ENCODE results near the gene VWDE.

Gene VWDE

DNA sequence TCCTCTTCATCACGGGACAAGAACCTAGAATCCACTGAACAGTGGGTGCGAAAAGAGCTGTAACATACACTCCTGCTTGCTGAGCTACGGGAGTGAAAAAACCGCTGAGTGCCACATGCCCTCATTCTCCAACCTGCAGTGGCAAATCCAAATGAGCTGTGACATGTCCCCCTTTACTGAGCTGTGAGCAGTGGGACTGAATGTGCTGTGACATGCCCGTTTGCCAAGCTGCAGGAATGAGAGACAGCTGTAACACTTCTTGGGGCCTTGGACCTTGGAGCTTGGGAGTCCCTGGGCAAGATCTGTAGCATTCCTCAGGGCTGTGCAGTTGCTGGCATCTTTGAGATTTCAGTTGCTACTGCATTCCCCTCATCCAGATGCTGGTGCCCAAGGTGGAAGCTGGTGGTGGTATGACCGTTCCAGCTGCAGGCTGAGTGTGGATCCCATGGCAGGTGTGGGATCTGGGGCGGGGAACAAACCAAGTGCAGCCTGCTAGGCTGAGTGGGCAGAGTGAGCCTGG, 107.6 kb downstream of the VWDE start:
- DNase-seq (ENCODE audit: low read depth), result no peak
- H3K4me3 ChIP-seq (replicated peaks; ENCODE audit: low read depth, low read length), result no peak overlapping the region
- TF ChIP-seq, protein P1, sequence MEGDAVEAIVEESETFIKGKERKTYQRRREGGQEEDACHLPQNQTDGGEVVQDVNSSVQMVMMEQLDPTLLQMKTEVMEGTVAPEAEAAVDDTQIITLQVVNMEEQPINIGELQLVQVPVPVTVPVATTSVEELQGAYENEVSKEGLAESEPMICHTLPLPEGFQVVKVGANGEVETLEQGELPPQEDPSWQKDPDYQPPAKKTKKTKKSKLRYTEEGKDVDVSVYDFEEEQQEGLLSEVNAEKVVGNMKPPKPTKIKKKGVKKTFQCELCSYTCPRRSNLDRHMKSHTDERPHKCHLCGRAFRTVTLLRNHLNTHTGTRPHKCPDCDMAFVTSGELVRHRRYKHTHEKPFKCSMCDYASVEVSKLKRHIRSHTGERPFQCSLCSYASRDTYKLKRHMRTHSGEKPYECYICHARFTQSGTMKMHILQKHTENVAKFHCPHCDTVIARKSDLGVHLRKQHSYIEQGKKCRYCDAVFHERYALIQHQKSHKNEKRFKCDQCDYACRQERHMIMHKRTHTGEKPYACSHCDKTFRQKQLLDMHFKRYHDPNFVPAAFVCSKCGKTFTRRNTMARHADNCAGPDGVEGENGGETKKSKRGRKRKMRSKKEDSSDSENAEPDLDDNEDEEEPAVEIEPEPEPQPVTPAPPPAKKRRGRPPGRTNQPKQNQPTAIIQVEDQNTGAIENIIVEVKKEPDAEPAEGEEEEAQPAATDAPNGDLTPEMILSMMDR (IDR thresholded peaks at IDR 0.05; ENCODE audit: low read length, missing control alignments), result no peak

DNA sequence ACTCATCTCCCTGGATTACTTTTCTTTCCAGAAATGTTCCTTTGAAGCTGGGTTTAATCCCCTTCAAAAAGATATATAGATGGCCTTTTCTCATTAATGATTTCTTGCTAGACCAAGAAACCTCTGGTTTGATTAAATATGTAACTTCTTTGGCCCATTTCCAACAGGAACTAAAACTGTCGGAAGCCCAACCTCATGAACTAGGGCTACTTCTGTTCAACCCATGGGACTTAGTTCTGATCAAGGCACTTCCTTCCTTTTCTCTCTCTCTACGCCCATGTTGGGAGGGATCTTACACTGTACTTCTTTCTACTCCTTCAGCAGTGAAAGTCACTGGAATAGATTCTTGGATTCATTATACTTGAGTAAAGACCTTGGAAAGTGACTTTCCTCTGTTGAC, 109.0 kb downstream of the VWDE start:
- no peak overlapping the region for H3K4me3 ChIP-seq (replicated peaks; ENCODE audit: low read depth, low read length)
- no peak for DNase-seq (ENCODE audit: low read depth)
- TF ChIP-seq, protein P1 (IDR thresholded peaks at IDR 0.05; ENCODE audit: low read length, missing control alignments), result no peak

DNA sequence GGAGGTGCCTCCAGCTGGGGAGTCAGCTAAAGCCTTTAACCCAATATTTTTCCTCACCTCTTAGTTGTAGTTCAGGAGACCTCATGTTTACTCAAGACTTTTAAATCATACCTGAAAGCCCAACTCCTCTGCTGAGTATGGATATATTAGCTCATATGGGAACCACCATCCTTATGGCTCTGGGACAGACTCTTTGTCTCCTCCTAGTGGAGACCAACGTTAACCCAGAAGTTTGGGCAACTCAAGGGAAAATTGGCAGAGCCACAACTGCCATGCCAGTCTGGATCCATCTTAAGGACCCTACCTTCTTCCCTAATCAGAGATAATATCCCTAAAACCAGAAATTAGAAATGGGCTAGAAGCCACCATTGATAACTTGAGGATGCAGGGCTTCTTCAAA, 111.8 kb downstream of the VWDE start:
- TF ChIP-seq, protein P1 (IDR thresholded peaks at IDR 0.05; ENCODE audit: low read length, missing control alignments), result peak; percentile 45
- DNase-seq (ENCODE audit: low read depth), result peak; percentile 12
- no peak overlapping the region for H3K4me3 ChIP-seq (replicated peaks; ENCODE audit: low read depth, low read length)

DNA sequence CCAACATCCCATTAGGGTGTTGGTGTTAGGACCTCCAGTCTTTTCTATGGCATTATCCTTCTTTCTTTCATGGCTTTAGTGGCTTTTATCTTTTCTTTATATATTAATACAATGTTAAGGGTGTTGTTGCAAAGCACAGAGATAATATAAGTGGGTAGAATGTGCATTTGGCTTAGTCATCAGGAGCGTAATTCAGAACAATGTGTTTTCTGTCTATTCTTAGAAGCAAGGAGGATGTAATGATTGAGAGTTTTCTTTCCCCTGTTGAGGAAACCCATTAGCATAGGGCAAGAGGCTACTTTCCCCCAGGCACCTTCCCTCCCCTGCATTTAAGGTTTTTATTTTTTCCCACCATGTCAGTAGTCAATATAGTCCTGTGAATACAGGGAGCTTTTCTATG, 112.9 kb downstream of the VWDE start:
- TF ChIP-seq, protein P1 (IDR thresholded peaks at IDR 0.05; ENCODE audit: low read length, missing control alignments), result no peak

DNA sequence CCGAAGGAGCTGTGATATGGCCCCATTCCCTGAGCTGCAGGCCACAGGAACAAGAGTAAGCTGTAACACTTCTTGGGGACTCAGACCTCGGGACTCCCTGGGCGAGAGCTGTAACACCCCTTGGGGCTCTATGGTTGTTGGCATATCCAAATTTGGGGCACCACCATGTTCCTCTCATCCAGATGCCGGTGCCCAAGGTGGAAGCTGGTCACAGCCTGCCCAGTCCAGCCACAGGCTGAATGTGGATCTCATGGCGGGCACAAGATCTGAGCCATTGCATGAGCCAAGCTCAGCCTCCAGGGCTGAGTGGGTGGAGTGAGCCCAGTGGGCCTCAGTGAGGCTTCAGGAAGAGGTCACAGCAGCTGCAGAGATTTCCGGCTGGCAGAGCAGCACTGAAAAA, 113.7 kb downstream of the VWDE start:
- TF ChIP-seq, protein P1 (IDR thresholded peaks at IDR 0.05; ENCODE audit: low read length, missing control alignments), result no peak
- DNase-seq (ENCODE audit: low read depth), result no peak
- H3K4me3 ChIP-seq (replicated peaks; ENCODE audit: low read depth, low read length), result no peak overlapping the region

More for the DNA sequence above, 112.9 kb downstream of the VWDE start:
- DNase-seq (ENCODE audit: low read depth), result no peak
- H3K4me3 ChIP-seq (replicated peaks; ENCODE audit: low read depth, low read length), result no peak overlapping the region

DNA sequence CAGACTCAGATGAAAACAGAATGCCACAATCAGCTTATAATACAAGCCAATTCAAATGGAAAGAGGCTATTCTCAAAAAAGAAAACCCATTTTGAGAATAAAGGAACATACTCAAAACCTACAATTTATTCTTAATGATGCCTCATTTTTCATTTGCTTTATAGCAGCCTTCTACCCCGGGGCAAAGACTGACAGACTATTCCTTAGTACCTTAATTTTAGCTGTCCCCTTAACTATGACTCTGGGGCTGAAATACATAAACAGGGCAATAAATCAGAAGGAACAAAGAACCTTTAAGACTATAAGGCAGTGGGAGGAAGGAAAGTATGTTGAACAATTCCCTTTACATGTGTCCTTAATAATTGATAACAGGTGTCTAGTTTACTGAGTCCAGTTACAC, 115.8 kb downstream of the VWDE start:
- TF ChIP-seq, protein P1 (IDR thresholded peaks at IDR 0.05; ENCODE audit: low read length, missing control alignments), result no peak
- no peak overlapping the region for H3K4me3 ChIP-seq (replicated peaks; ENCODE audit: low read depth, low read length)
- no peak for DNase-seq (ENCODE audit: low read depth)

DNA sequence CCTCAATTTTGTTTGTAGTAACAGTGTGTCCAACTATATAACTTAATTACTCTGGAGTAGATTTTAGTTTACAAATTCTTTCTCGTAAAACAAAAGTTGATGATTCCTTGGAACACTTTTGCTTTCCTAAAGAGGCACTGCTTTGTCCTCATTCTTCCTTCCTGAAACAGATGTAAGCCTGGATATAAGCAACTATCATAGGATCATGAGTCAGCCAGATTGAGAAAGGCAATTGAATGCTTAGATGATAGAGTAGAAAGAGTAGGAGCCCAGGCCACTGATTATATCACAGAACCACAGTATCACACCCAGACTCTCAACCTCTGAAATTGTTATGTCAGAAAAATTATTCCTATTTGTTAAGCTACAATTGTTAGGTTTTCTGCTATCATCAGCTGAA, 122.6 kb downstream of the VWDE start:
- DNase-seq (ENCODE audit: low read depth), result peak; percentile 20
- H3K4me3 ChIP-seq (replicated peaks; ENCODE audit: low read depth, low read length), result no peak overlapping the region
- TF ChIP-seq, protein P1 (IDR thresholded peaks at IDR 0.05; ENCODE audit: low read length, missing control alignments), result no peak
